Aorta (tissue), 5 donors: ENCODE measurements around the gene ETV7. TPM values are rescaled to one million over a fixed set of nuclear protein-coding genes. Genes with fewer than 3 reads are reported as not detected.

Experiments
- ATAC-seq: fragments of 200-7000 bp; cut with Tn5 transposase; one replicate; pipeline ENCODE4 v1.9.1; 2022; ENCODE audit warnings: moderate library complexity; ENCODE audit not compliant: low FRiP score
- DNase-seq, 2 donors: peaks; one replicate each; pipeline ENCODE4 v3.0.0-alpha.2; 2020
- H3K27ac ChIP-seq, 2 donors: one replicate each; pipeline ENCODE4 v1.5.1; 2013; ENCODE audit warnings: low read length in 2 of 2, mild to moderate bottlenecking in 2 of 2, moderate library complexity in 2 of 2, control low read depth in 1 of 2, inconsistent platforms in 1 of 2, low read depth in 1 of 2
- H3K27me3 ChIP-seq, 2 donors: one replicate each; pipeline ENCODE4 v1.6.1; 2013; ENCODE audit warnings: control low read depth in 1 of 2, low read length in 1 of 2, mild to moderate bottlenecking in 1 of 2, moderate library complexity in 1 of 2; ENCODE audit not compliant: insufficient read depth in 2 of 2, control insufficient read depth in 1 of 2
- H3K36me3 ChIP-seq, 2 donors: one replicate each; pipeline ENCODE4 v1.6.1; 2013; ENCODE audit warnings: control low read depth in 1 of 2, low read length in 1 of 2, mild to moderate bottlenecking in 1 of 2; ENCODE audit not compliant: insufficient read depth in 2 of 2, control insufficient read depth in 1 of 2
- H3K4me1 ChIP-seq, 2 donors: one replicate each; pipeline ENCODE4 v1.6.1; 2013; ENCODE audit warnings: low read length in 2 of 2, control low read depth in 1 of 2, mild to moderate bottlenecking in 1 of 2, moderate library complexity in 1 of 2; ENCODE audit not compliant: insufficient read depth in 2 of 2, control insufficient read depth in 1 of 2
- H3K4me3 ChIP-seq, 2 donors: one replicate each; pipeline ENCODE4 v1.5.1; 2013; ENCODE audit warnings: low read length in 2 of 2, control low read depth in 1 of 2, mild to moderate bottlenecking in 1 of 2
- H3K9me3 ChIP-seq: one replicate; pipeline ENCODE4 v1.6.1; 2013; ENCODE audit warnings: mild to moderate bottlenecking, low read length; ENCODE audit not compliant: control insufficient read depth
- WGBS, 2 donors: extraction: QIAGEN DNeasy Blood & Tissue Kit; methylation state at CpG; one replicate each; pipeline ENCODE4 v1.1.7; 2013; 5-methylcytosine and 5-hydroxymethylcytosine counted together
- intact Hi-C, 2 donors: fragments of 100-400 bp; cut with DNase I; formaldehyde crosslinking; loops; one replicate each; pipeline versions ENCODE4 v1.14.2 to v1.15.0; 2022
- polyA plus RNA-seq, 2 donors: library from polyadenylated mRNA; stranded (reverse); fragments of 200-250 nt; gene quantifications; one replicate each; pipeline ENCODE4 v1.2.3, GENCODE V29; 2013
- total RNA-seq, 2 donors: library from RNA; stranded (reverse); fragmentation: NEBNext Ultra II Directional; extraction: Animal tissue kit (Norgen Biotek cat#: 25700); gene quantifications; one replicate each; pipeline ENCODE4 v1.2.1, GENCODE V29; 2021
- donor health status: healthy with polysubstance abuse.
- donor health status: Bipolar disorder and iron deficiency.
- donor health status: DM: no; HTN: no; CAD: no.
- donor health status: DM: no; HTN: no; CAD: no.
- donor health status: DM: yes; HTN: yes; CAD: no.

ETV7 gene
- total and polyA plus RNA-seq, 4 donors = 2.2 to 5.4 (median 3.1) TPM

GRCh38 chr6:36328600-36328999, 58.9 kb downstream of the ETV7 start:
- ATAC-seq = no peak
- no peak overlapping the region for H3K4me3 ChIP-seq
- WGBS, 2 donors = 90 to 93% methylated on average over 7 of the region's 7 CpGs

GRCh38 chr6:36327919-36328236, 59.6 kb downstream of the ETV7 start:
- Histone ChIP-seq H3K27me3 (no peaks in the 10 kb centered on the region), H3K4me3 (no peak overlapping the region), H3K27ac (no peak overlapping the region), H3K4me1 (no peaks in the 10 kb centered on the region), H3K36me3 (no peaks in the 10 kb centered on the region), H3K9me3 (no peaks in the 10 kb centered on the region)
- intact Hi-C loops = no loop called here
- ATAC-seq (no peak), DNase-seq (no peak)

More at GRCh38 chr6:36328600-36328999, 58.9 kb downstream of the ETV7 start:
- Histone ChIP-seq H3K27me3 (no peaks in the 10 kb centered on the region), H3K36me3 (no peaks in the 10 kb centered on the region), H3K4me1 (no peaks in the 10 kb centered on the region), H3K27ac (no peak overlapping the region), H3K9me3 (no peaks in the 10 kb centered on the region)
- no peak for DNase-seq
- intact Hi-C loops = no loop called here

- intact Hi-C loops = no loop called here
- DNase-seq = no peak
- no peaks in the 10 kb centered on the region for H3K9me3 ChIP-seq
- H3K27ac ChIP-seq = no peak overlapping the region
- H3K4me1 ChIP-seq = no peaks in the 10 kb centered on the region
- H3K27me3 ChIP-seq = no peaks in the 10 kb centered on the region
- no peaks in the 10 kb centered on the region for H3K36me3 ChIP-seq
- no peak for ATAC-seq
- no peak overlapping the region for H3K4me3 ChIP-seq
- 66 to 70% methylated on average over 6 of the region's 6 CpGs for WGBS, 2 donors
Measured at GRCh38 chr6:36327226-36327918, 60.1 kb downstream of the ETV7 start.

- no peak for ATAC-seq
- DNase-seq = no peak
- no peaks in the 10 kb centered on the region for H3K4me1 ChIP-seq
- H3K4me3 ChIP-seq = no peak overlapping the region
- no peak overlapping the region for H3K27ac ChIP-seq
- no peaks in the 10 kb centered on the region for H3K9me3 ChIP-seq
- no peaks in the 10 kb centered on the region for H3K27me3 ChIP-seq
- intact Hi-C loops = no loop called here
- WGBS, 2 donors = 66 to 75% methylated on average over 7 of the region's 7 CpGs
- H3K36me3 ChIP-seq = no peaks in the 10 kb centered on the region
Measured at GRCh38 chr6:36326356-36326995, 61.0 kb downstream of the ETV7 start.

- 94 to 96% methylated on average over 4 of the region's 4 CpGs for WGBS, 2 donors
- no peaks in the 10 kb centered on the region for H3K27me3 ChIP-seq
- H3K9me3 ChIP-seq = no peaks in the 10 kb centered on the region
- ATAC-seq (no peak), DNase-seq (no peak)
- no peaks in the 10 kb centered on the region for H3K4me1 ChIP-seq
- intact Hi-C loops = no loop called here
- H3K36me3 ChIP-seq = no peaks in the 10 kb centered on the region
- H3K27ac ChIP-seq = no peak overlapping the region
- H3K4me3 ChIP-seq = no peak overlapping the region
Measured at GRCh38 chr6:36324715-36325114, 62.8 kb downstream of the ETV7 start.

GRCh38 chr6:36324191-36324590, 63.3 kb downstream of the ETV7 start:
- H3K9me3 ChIP-seq = no peaks in the 10 kb centered on the region
- 92 to 94% methylated on average over 6 of the region's 6 CpGs for WGBS, 2 donors
- ATAC-seq (no peak), DNase-seq (no peak)
- no peaks in the 10 kb centered on the region for H3K4me1 ChIP-seq
- no peak overlapping the region for H3K4me3 ChIP-seq
- H3K27ac ChIP-seq = no peak overlapping the region
- intact Hi-C loops = no loop called here
- no peaks in the 10 kb centered on the region for H3K36me3 ChIP-seq
- no peaks in the 10 kb centered on the region for H3K27me3 ChIP-seq

GRCh38 chr6:36323062-36323461, 64.4 kb downstream of the ETV7 start:
- DNase-seq (no peak), ATAC-seq (no peak)
- Histone ChIP-seq H3K4me1 (no peaks in the 10 kb centered on the region), H3K9me3 (no peaks in the 10 kb centered on the region), H3K27ac (no peak overlapping the region), H3K27me3 (no peaks in the 10 kb centered on the region), H3K4me3 (no peak overlapping the region), H3K36me3 (no peaks in the 10 kb centered on the region)
- 72 to 82% methylated on average over 8 of the region's 8 CpGs for WGBS, 2 donors
- intact Hi-C loops = no loop called here

- 92 to 97% methylated on average over 3 of the region's 3 CpGs for WGBS, 2 donors
- H3K4me1 ChIP-seq = no peaks in the 10 kb centered on the region
- DNase-seq = no peak
- no peaks in the 10 kb centered on the region for H3K9me3 ChIP-seq
- no peak for ATAC-seq
- no peak overlapping the region for H3K27ac ChIP-seq
- H3K4me3 ChIP-seq = no peak overlapping the region
- H3K36me3 ChIP-seq = no peaks in the 10 kb centered on the region
- intact Hi-C loops = no loop called here
- H3K27me3 ChIP-seq = no peaks in the 10 kb centered on the region
Measured at GRCh38 chr6:36322591-36322990, 64.9 kb downstream of the ETV7 start.

- Histone ChIP-seq H3K36me3 (no peaks in the 10 kb centered on the region), H3K4me1 (no peaks in the 10 kb centered on the region), H3K9me3 (no peaks in the 10 kb centered on the region), H3K27me3 (no peaks in the 10 kb centered on the region), H3K4me3 (no peak overlapping the region), H3K27ac (no peak overlapping the region)
- WGBS, 2 donors = 93 to 94% methylated on average over 11 of the region's 11 CpGs
- ATAC-seq = no peak
- intact Hi-C loops = no loop called here
- no peak for DNase-seq
Measured at GRCh38 chr6:36320475-36320874, 67.0 kb downstream of the ETV7 start.
